ENCODE data around the gene PSMA3. TPM values are rescaled to one million over a fixed set of nuclear protein-coding genes. Genes with fewer than 3 reads are reported as not detected.

PSMA3 gene
- total RNA-seq, result 112 and 142 TPM in 2 replicates

DNA sequence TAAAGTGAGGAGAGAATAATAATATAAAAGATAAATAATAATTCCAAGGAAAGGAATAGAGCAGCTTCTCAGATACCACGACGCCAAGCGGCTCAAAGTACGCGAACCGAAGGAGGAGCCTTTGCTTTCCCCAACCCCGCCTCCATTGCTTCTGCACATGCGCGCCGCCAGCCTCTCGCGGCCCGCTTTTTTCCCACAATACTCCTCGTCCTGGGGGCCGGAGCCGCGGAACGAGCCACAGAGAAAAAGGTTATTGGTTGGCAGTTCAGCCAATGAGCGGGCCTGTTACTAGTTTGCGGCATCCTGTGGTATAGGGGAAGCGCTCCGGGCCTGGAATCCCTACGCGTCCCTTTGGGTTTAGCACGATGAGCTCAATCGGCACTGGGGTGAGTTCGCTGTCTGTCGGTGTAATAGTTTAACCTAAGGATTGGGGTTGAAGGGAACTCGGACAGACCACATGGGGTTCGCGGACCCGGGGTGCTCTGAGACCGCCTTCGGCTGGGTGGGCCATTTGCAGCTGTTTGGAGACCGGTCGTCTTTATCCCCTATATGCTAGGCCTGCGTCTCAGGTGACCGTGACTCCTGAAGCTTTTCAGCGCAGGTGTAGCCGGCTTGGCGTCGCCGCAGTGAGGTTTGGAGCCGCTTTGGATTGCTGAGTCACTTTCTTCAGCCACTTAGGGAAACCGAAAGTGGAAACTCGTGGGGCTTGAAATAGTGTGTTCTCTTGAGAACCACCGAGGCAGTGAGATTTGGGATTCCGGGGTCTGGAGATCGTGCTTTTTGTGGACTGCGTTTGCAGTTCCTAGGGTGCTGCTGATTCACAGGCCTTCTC is at the start of gene PSMA3:
PSMA3 (plus strand) TSS at position 288 of the 832 bp plus-strand sequence; CDS start at position 366, 78 bp downstream.

DNA sequence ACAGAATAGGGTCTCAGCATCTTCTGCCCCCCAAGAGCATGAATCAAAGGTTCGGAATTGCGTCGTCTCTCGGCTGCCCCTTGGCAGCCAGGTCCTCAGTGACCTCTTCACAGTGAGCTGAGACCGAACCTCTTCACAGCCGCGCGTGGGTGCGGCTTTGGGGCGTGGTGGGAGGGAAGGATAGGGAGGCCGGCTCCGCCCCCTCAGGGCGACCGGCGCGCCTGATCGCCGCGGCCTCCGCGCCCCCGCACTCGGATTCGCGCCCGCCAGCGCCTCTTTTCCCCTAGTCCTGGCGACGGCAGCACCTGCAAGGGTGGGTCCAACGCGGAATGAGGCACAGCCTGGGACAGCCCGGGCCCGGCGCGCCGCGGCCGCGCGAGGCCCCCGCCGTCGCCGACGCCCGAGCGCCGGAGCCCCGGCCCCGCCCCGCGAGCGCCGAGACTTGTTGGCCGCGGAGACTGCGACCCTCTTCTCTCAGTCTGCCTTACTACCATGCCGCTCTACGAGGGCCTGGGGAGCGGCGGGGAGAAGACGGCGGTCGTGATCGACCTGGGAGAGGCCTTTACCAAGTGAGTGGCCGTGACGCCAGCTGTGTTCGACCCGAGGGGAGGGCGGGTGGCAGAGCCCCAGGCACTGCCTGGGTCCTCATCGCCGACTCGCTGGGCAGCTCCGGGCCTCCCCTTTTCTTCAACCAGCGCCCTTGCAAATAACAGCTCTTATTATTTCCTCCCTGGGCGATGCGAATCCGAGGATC is 44.7 kb upstream of the PSMA3 start, which contains the start of gene ACTR10:
ACTR10 (plus strand) TSS at position 424 of the 754 bp plus-strand sequence; CDS start at position 493, 69 bp downstream.

DNA sequence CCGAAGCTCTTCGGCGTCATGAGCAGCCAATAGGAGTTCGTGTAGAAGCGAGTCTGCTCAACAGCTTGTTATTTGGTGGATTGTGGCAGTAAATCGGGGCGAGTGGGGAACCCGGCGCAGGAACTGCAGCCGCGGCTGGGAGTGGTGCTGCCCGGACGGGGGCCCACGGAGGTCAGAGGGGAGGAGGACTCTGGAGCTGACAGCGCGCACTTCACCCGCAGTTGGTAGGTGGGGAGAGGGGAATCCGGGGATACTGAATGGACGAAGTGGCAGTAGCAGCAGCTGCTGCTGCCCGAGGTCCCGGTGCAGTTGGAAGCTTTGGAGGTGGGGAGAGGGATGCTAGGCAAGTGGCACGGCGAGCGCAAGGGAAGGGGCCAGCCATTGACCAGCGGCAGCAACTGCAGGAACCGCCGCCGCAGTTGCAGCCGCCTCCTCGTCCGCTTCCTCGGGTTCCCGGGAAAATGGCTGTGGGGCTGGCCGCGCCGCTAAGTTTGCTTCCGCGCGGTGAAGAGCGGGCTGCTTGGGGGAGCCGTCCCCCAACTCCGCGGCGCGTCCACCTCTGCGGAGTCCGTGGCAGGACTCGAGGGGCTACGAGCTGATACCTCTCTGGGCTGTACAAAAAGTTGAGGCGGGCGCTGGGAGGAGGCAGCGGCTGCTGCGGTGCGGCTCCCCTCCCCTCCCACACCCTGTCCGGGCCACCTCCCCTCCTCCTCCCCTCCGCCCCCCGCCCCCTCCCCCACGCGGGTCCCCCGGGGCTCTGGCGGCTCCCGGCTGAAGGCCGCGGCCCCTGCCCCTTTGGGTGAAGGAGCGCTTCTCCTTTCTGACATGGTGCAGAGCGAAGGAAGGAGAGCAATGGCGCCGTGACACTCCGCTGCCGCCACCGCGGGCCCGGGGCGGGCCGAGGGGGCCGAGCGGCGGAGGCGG is 54.1 kb downstream of the PSMA3 start, which contains the start of gene ARID4A:
ARID4A (plus strand) TSS at position 79 of the 924 bp plus-strand sequence. CDS start 1,300 bp downstream, outside the sequence.

Small RNA genes within 50 kb of the gene (small RNA-seq; reads per million reads assigned to genes)
- not detected for gene RNU6-341P (ENCODE audit: low replicate concordance)

Other genes with a start within 250 kb of the PSMA3 start
- 0.66 and 1.9 TPM in 2 replicates for gene ARMH4, start 92.6 kb upstream of the PSMA3 start, total RNA-seq
- 40.3 and 48.2 TPM in 2 replicates for gene ACTR10, start 44.7 kb upstream of the PSMA3 start, total RNA-seq
- gene ARID4A, start 53.7 kb downstream of the PSMA3 start, total RNA-seq, result 6.7 and 10.3 TPM in 2 replicates
- gene TOMM20L, start 151.1 kb downstream of the PSMA3 start, total RNA-seq, result not detected in 2 replicates
- 19.0 and 19.9 TPM in 2 replicates for gene TIMM9, start 182.7 kb downstream of the PSMA3 start, total RNA-seq
- gene KIAA0586, start 182.9 kb downstream of the PSMA3 start, total RNA-seq, result 19.5 and 40.8 TPM in 2 replicates